HTERT RPE-1 (cell line): ENCODE measurements around the gene HLCS.

Experiments
- in situ Hi-C: fragments of 300-500 bp; cut with MboI; formaldehyde crosslinking; loops from 4 replicates; pipeline ENCODE4 v1.14.3; 2020; ENCODE audit warnings: low sequenced_read_pairs

HLCS gene

DNA sequence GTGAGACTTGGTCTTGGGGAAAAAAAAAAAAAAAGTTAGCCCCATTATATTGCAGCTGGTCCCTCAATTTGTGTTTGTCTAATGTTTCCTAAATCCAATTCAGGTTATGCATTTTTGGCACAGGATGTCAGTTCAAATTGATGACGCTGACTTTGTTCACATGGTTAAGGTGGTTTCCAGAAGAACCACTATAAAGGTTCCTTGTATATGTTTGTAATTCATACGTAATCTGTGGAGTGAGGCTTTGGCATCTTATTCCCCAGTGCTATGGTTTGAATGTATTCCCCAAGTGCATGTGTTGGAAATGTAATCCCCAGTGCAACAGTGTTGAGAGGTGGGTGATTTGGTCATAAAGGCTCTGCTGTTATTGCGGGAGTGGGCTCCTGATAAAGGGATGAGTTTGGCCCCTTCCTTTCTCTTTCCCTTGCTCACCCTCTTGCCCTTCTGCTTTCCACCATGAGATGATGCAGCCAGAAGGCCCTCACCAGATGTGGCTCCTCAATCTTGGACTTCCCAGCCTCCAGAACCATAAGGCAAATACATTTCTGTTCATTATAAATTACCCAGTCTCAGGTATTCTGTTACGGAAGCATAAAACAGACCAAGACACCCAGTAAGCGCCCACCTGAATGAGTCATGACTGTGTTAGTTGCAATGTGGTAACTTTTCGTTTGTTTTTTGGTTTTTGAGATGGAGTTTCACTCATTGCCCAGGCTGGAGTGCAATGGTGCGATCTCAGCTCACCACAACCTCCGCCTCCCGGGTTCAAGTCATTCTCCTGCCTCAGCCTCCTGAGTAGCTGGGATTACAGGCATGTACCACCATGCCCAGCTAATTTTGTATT is 19.5 kb upstream of the HLCS start:
- in situ Hi-C loops: no loop called here

DNA sequence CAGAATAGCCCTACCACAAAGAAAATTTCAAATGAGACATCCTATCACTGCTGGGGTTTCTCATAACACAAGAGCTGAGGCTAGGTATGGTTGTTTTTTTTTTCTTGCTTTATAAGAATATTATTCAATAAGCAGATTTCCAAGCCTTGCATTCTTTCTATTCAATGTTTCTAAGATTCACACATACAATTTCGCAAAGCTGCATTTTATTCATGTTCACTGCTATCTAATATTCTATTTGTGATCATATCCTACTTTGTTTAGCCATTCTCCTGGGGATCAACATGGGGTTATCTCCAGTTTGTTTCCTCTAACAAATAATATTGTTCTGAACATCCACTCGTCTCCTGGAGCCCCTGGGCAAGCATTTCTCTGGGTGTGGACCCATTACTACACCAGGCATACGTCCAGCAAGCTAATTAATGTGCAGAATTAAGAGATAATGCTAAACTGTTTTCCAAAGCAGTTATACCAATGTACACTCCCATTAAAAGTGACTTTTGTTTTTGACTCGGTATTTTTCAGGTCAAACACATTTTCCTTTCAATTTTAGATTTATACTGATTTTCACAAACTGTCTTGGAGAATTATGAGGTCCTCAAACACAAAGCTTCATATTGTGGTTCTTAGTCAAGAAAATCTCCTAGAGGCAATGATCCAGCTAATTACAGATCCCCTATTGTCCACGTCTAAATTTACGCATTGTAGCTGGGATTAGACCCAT is 15.7 kb upstream of the HLCS start:
- in situ Hi-C loops: no loop called here

GRCh38 chr21:36981049-36981391 is 14.6 kb upstream of the HLCS start:
- in situ Hi-C loops: no loop called here

DNA sequence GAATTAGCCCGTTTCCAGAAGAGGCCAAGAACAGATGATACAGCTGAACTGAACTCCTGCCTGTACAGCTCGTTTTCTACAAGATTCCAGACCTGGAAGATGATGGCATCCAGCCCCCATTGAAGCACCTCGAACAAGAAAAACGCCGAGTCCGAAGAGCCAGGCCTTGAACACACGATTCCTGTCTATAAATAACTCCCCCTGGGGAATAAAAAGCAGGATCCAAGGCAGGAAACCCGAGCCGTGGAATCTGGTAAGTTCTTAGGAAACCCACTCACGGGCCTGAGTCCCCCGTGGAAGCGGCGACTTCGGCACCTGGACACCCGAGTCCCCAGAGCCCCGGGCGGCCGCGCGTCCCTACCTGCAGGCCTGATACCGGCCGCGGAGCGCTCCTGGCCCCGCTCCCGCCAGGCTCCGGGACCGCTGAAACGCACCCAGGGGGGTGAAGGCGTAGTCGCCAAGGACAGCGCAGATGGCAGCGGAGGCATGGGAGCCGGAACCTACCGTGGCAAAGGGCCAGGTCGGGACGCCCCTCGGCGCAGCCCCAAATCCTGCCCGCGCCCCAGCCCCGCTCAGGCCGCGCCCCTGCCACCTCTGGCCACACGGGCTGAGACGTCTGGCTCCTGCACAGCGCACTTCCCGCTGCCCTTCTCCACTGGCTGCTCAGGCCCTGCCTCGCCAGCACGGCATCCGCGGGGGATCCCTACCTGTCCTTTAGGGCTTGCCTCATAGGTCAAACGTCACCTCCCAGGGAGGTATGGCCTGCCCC is 14.0 kb upstream of the HLCS start:
- in situ Hi-C loops: no loop called here

DNA sequence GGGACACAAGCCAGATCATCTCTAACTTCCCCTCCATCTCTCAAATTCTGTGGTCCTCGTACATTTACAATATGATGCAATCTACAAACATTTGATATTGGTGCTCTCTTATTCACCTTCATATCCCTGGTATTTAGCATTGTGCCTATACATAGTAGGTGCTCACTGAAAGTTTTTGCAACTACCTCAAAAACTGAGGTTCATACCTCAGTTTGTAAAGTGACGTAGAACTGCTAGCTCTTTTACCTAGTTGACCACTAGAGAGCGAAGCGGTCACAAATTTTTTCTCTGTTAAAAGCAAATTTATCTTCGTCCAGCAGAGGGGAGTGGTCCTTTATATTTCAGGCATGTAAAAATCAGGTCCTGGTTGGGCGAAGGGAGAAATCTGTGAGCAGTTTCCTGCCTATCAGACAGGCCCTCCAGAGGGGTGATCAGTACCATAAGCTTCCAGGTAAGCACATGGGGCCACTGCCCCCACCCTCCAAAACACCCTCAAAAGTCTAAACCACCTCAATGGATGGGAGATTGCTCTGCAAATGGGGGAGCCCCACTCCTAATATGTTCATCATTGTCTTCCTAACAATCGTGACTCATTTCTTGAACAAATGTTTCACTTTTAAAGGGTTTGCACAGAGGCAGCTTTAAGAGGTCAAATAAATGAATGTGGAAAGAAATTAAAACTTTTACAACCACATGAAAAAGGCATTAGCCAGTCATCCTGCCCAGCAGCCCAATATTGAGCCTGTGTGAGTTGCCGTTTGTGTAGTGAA is 10.6 kb upstream of the HLCS start:
- in situ Hi-C loops: no loop called here

DNA sequence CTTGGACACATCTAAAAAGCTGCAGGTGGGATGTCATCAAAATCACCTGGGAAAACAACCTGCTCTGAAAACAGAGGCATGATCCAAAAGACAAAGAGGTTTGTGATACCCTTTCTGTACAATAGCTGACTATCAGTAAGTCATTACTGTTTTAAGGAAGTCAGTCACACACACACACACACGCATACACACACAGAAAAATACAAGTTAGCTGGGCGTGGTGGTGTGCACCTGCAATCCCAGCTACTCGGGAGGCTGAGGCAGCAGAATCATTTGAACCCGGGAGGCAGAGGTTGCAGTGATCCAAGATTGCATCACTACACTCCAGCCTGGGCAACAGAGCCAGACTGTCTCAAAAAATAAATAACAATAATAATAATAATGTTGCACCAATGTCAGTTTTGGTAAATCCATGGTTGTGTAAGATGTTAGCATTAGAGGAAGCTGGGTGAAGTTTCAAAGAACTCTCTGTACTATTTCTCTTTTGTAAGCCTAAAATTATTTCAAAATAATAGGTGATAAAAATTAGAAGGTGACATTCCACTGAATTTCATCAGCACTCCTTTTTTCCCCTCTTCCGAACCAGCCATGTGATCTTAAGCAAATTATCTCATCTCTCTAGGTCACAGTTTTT is 9.9 kb upstream of the HLCS start:
- in situ Hi-C loops: no loop called here

GRCh38 chr21:36974851-36975192 is 8.4 kb upstream of the HLCS start:
- in situ Hi-C loops: no loop called here

DNA sequence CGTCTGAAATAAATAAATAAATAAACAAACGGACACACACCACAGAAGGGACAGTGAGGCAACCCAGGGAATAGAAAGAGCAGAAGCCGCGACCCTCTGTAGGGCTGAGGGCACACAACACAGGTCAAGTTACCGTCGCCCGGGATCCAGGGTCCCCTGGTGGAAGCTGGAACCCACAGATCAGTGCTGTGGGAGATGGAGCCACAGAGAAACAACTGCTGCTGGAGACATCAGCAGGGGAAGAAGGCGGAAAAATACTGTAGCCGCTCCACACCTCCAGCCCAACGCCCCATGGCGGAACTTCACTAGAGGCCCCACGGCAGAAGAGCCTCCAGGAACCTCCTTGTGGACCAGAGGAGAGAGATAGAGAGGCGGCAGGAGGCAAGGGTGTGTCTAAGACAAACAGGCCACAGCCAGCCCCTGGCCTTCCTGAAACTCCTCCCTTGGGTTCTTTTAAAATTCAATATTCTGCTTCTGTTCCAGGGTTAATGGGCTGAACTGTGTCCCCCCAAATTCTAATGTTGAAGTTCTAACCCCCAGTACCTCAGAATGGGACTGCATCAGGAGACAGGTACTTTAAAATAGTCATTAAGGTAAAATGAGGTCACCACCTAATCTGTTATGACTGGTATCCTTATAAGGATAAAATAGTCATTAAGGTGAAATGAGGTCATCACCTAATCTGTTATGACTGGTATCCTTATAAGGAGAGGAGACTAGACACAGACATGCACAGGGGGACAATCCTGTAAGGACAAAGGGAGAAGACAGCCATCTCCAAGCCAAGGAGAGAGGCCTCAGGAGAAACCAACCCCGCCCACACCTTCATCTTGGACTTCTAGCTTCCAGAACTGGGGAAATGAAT is 7.7 kb upstream of the HLCS start:
- in situ Hi-C loops: no loop called here

DNA sequence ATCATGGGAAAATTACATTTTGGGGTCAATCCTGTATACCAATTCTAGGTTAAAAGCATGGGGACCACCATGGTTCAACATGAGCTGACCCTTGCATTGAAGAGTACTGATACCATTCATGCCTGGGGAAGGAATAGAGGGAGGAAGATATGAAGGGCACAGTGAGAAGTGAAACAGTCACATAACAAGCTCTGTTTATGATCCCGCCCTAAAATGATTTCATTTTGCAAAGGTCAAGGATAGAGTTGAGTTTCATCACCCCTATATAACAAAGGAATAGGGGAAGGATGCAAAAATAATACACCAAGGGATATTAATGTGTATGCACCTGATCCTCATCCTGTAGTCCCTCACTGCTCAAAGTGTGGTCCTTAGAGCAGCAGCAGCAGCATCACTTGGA is 2.5 kb upstream of the HLCS start:
- in situ Hi-C loops: no loop called here

DNA sequence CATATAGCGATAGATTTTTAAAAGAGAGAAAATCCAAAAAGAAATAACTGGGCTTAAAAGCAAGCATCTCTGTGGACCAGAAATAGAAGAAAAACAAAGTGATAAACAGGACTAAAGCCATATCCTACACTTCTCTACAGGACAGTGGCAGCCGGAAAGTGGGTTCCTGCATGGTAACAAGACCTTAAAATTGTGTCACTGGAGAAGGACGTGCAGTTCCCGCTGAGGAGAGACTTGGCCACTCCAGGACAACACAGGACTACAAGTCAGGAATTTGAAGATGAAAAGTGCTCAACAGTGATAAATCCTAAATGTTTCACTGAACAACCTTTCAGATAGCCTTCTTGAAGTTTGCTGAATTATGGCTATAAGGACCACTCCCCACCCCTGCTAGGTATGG is 1.9 kb upstream of the HLCS start:
- in situ Hi-C loops: no loop called here

- in situ Hi-C loops: no loop called here
These were observed 626 bp upstream of the HLCS start for GRCh38 chr21:36966821-36967768.

GRCh38 chr21:36965720-36966065 is 776 bp downstream of the HLCS start:
- in situ Hi-C loops: no loop called here

- in situ Hi-C loops: no loop called here
These were observed 1.4 kb downstream of the HLCS start for GRCh38 chr21:36964827-36965719.

DNA sequence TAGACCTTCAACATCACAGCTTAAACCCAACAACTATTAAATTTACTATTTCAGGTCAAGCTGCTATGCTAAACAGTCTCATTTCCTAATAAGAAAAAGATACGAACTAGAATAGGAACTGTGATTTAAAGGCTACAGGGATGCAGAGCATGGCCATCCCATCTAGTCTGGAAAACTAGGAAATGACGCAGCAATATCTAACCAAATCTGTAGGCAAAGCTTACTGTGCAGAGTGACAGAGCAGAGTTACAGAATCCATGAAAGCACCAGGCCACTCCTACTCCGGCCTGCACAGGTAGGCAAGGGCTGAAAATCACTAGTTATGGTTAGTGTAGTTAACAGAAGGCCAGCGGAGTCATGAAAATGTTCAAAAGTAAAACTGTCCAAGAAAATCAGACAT is 2.1 kb downstream of the HLCS start:
- in situ Hi-C loops: no loop called here

GRCh38 chr21:36962098-36962780 is 4.2 kb downstream of the HLCS start:
- in situ Hi-C loops: no loop called here

GRCh38 chr21:36960676-36961284 is 5.7 kb downstream of the HLCS start:
- in situ Hi-C loops: no loop called here
